GM12878 (cell line): Measurements from ENCODE around the gene DSC2.

ENCODE experiments used
- RFX5 ChIP-seq: IDR thresholded peaks from 2 replicates; pipeline ENCODE4 v1.6.1; 2011; ENCODE audit warnings: low read depth, low read length, improper control_type of control experiment
- SREBF2 ChIP-seq: IDR thresholded peaks from 2 replicates; pipeline ENCODE4 v1.6.1; 2012; ENCODE audit warnings: mild to moderate bottlenecking, low read length
- YY1 ChIP-seq: IDR thresholded peaks from 2 replicates; pipeline ENCODE4 v1.6.1; 2011; ENCODE audit warnings: low read depth, mild to moderate bottlenecking, low read length

- no peak for TF ChIP-seq YY1
- no peak for TF ChIP-seq SREBF2
- no peak for TF ChIP-seq RFX5
Measured at GRCh38 chr18:31077878-31078277, 24.3 kb downstream of the DSC2 start.
